Esophagus (tissue), 2 donors: ENCODE measurements around the gene GRIA4. TPM values are rescaled to one million over a fixed set of nuclear protein-coding genes. Genes with fewer than 3 reads are reported as not detected.

Experiments
- H3K27ac ChIP-seq, 2 donors: one replicate each; pipeline ENCODE4 v1.5.1; 2013; ENCODE audit warnings: low read depth in 2 of 2, mild to moderate bottlenecking in 2 of 2, inconsistent platforms in 1 of 2, low read length in 1 of 2, moderate library complexity in 1 of 2
- H3K27me3 ChIP-seq, 2 donors: one replicate each; pipeline ENCODE4 v1.6.1; 2013; ENCODE audit warnings: low read length in 2 of 2, control low read depth in 1 of 2, mild to moderate bottlenecking in 1 of 2; ENCODE audit not compliant: insufficient read depth in 2 of 2, control insufficient read depth in 1 of 2
- H3K36me3 ChIP-seq, 2 donors: one replicate each; pipeline ENCODE4 v1.6.1; 2013; ENCODE audit warnings: low read length in 1 of 2; ENCODE audit not compliant: control insufficient read depth in 2 of 2, insufficient read depth in 2 of 2
- H3K4me1 ChIP-seq, 2 donors: one replicate each; pipeline ENCODE4 v1.6.1; 2013; ENCODE audit warnings: low read length in 1 of 2; ENCODE audit not compliant: control insufficient read depth in 2 of 2, insufficient read depth in 2 of 2
- H3K4me3 ChIP-seq, 2 donors: one replicate each; pipeline ENCODE4 v1.5.1; 2013; ENCODE audit warnings: low read length in 2 of 2, mild to moderate bottlenecking in 2 of 2, low read depth in 1 of 2, moderate library complexity in 1 of 2
- H3K9me3 ChIP-seq, 2 donors: one replicate each; pipeline ENCODE4 v1.6.1; 2013; ENCODE audit warnings: mild to moderate bottlenecking in 2 of 2, low read depth in 1 of 2, low read length in 1 of 2, moderate library complexity in 1 of 2; ENCODE audit not compliant: control insufficient read depth in 2 of 2, insufficient read depth in 1 of 2
- WGBS, 2 donors: extraction: QIAGEN DNeasy Blood & Tissue Kit; methylation state at CpG; one replicate each; pipeline ENCODE4 v1.1.7; 2013; 5-methylcytosine and 5-hydroxymethylcytosine counted together
- polyA plus RNA-seq, 2 donors: library from polyadenylated mRNA; stranded (reverse); fragments of 200-250 nt; gene quantifications; one replicate each; pipeline ENCODE4 v1.2.3, GENCODE V29; 2013
- donor health status: healthy with polysubstance abuse.
- donor health status: Bipolar disorder and iron deficiency.

GRIA4 gene
- polyA plus RNA-seq, 2 donors = not detected

DNA sequence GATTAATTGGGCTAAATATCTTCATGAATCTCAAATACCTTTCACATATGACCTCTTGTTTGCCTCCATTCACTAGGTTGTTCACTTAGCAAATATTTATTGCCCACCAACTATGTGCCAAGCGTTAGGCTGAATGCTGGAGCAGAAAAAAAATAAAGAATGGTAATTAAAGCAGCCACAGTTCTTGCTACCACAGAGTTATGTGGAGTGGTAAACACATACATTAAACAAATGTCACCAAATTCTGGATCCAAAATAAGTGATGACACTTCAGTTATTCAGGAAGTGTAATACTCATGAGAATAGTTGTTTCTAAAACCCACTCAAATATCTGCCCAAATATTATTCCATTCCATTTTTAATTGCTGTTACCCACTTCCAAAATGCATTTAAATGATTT is 128.4 kb downstream of the GRIA4 start:
- Histone ChIP-seq H3K27me3 (no peaks in the 10 kb centered on the region), H3K27ac (no peak overlapping the region), H3K4me1 (no peaks in the 10 kb centered on the region), H3K9me3 (no peaks in the 10 kb centered on the region), H3K36me3 (no peaks in the 10 kb centered on the region), H3K4me3 (no peak overlapping the region)
- 78 to 82% methylated on average over 1 of the region's 1 CpG for WGBS, 2 donors

DNA sequence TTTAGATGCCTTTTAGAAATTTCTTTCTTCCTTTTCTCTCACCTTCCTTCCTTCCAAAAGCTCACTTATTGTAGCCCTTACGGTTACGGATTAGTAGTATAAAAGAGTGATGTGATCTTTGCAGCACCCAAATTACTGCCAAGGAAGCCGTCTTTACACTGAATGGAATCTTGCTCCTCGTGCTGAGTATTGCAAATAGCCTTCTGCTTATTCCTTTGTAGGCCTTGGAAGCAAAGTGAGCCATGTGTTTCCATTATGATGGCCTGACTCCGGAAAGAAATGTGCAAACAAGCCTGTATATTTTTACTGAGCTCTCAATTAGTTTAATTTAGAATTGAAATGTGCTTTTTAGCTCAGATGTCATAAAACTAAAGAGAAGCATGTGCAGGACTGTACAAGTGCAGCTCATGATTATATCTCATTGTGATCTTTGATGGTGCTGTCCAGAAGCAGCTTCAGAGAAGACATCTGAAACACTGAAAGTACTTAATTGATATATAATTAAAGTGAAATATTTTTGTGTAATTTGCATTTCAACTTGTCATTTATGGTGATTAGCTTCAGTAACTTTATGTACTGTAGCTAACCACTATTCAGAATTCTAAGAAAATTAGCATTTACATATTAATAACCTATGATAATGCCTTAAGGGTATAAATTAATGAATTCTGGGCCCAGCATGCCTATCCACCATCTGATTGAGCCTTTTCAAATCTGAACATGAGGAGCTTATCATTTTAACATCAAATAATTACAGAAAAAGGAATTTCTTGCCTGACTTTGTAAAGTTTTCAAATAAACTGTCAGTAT is 129.3 kb downstream of the GRIA4 start:
- no peak overlapping the region for H3K4me3 ChIP-seq
- no peaks in the 10 kb centered on the region for H3K27me3 ChIP-seq
- no peaks in the 10 kb centered on the region for H3K9me3 ChIP-seq
- H3K27ac ChIP-seq = no peak overlapping the region
- 56 to 58% methylated on average over 5 of the region's 5 CpGs for WGBS, 2 donors
- H3K4me1 ChIP-seq = no peaks in the 10 kb centered on the region
- no peaks in the 10 kb centered on the region for H3K36me3 ChIP-seq

DNA sequence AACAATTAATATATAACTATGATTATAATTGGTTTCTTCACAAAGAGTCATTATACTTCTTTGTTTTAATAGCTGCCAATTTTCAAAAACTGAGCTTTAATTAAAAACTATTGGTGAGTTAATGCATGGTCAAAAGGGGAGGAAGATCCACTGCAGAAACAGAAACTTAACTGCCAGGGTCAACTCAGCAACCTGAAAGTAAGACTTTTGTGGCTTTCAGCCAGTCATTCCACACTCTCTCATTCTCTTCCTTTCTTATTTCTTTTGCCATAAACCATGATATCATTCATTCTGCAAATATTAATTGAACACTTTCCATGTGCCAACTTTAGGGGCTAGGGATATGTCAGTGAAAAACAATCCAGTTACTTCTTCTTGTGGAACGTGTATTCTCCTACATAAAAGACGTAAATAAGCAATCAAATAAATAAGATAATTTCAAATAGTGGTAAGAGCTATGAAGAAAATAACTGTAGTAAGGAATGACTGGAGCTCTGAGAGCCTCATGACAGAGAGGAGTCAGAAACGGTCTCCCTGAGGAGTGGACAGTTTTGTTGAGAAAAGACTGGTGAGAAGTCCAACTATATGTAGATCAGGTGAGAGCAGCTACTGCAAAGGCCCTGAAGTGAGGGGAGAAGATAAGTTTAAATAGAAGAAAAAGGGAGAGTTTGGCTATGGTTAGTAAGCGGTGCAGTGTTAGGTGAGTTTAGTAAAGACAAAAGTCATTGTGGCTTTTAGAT is 130.5 kb downstream of the GRIA4 start:
- 85 to 86% methylated on average over 4 of the region's 4 CpGs for WGBS, 2 donors
- Histone ChIP-seq H3K9me3 (no peaks in the 10 kb centered on the region), H3K27me3 (no peaks in the 10 kb centered on the region), H3K36me3 (no peaks in the 10 kb centered on the region), H3K27ac (no peak overlapping the region), H3K4me3 (no peak overlapping the region), H3K4me1 (no peaks in the 10 kb centered on the region)

DNA sequence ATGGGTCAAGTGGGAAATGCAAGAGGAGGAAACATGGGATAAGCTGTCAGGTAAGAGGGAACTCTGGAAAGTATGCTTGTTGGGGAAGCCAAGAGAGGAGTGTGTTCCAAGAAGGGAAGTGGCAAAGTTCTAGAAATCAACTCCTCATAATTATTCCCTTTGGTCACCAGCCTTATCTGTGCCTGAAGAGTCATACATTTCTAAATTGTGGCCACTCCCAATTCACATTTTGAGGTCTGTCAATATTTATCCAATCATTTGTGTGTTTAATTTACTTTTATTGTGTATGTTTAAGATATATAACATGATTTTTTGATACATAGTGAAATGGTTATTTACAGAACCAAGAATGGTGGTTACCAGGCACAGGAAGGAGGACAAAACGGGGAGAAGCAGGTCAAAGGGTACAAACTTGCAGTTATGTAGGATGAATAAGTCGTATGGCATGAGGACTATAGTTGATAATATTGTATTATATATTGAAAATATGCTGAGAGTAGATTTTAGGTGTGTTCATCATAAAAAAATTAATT is 131.7 kb downstream of the GRIA4 start:
- H3K27ac ChIP-seq = no peak overlapping the region
- H3K27me3 ChIP-seq = no peaks in the 10 kb centered on the region
- no peaks in the 10 kb centered on the region for H3K9me3 ChIP-seq
- no peak overlapping the region for H3K4me3 ChIP-seq
- H3K36me3 ChIP-seq = no peaks in the 10 kb centered on the region
- no peaks in the 10 kb centered on the region for H3K4me1 ChIP-seq
- 58 to 74% methylated on average over 2 of the region's 2 CpGs for WGBS, 2 donors

DNA sequence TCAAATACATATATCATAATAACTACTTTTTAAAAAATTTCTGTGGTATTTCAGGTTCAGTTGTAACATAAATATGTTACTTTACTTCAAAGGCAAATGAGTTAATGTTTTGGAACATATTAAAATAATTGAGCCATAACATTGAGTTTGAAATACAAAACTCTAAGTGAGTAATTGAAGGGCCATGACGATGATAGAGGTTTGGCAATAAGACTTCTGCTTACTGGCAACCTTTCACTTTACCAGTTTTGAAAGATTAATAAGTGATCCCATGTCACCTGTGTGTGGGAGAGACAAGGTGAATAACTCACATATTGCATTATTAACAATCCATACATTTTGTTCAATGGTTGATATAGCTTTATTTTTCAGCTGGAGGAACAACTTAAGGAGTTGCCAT is 144.4 kb downstream of the GRIA4 start:
- H3K36me3 ChIP-seq = no peaks in the 10 kb centered on the region
- H3K27me3 ChIP-seq = no peaks in the 10 kb centered on the region
- no peaks in the 10 kb centered on the region for H3K4me1 ChIP-seq
- H3K4me3 ChIP-seq = no peak overlapping the region
- WGBS, 2 donors = 39 to 47% methylated on average over 1 of the region's 1 CpG
- H3K9me3 ChIP-seq = no peaks in the 10 kb centered on the region
- H3K27ac ChIP-seq = no peak overlapping the region

DNA sequence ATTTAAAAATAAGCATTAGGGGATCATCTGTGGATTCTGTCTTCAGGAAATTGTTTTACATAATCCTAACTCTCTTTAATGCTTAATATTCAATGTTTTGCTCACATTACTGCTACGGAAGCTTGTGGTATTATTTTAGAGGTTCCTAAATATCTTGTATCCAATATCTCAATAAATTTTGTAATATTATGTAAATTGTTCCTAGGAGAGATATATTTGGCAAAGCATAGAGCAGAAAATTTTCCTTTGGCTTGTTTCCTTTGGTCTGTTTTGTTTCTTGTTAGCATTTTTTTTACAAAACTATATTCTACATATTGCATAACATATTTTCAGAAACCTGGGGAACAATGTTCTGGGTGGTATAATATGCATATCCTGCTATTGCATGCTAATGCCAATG is 144.8 kb downstream of the GRIA4 start:
- Histone ChIP-seq H3K36me3 (no peaks in the 10 kb centered on the region), H3K27me3 (no peaks in the 10 kb centered on the region), H3K27ac (no peak overlapping the region), H3K4me3 (no peak overlapping the region), H3K9me3 (no peaks in the 10 kb centered on the region), H3K4me1 (no peaks in the 10 kb centered on the region)
- WGBS, 2 donors = 82 to 88% methylated on average over 1 of the region's 1 CpG

DNA sequence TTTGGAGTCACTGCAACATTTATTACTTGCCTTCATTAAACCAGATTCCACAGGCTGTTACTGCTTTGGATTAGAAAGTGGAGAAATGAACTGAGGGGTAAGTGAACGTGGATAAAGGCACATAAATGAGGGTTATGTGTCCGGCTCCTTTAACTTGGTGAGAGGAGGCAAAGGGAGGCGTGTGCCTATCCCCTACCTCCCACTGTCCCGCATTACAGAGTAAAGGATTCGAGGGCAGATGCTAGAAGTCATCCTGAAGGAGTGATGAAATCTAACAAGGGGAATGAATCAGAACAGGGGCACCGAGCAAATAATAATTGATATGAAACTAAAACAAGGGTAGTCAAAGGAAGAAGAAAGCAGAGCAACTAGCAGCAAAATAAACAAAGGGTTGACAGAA is 147.2 kb downstream of the GRIA4 start:
- no peak overlapping the region for H3K4me3 ChIP-seq
- H3K9me3 ChIP-seq = no peaks in the 10 kb centered on the region
- WGBS, 2 donors = 63 to 65% methylated on average over 6 of the region's 6 CpGs
- H3K36me3 ChIP-seq = no peaks in the 10 kb centered on the region
- H3K4me1 ChIP-seq = no peaks in the 10 kb centered on the region
- no peaks in the 10 kb centered on the region for H3K27me3 ChIP-seq
- no peak overlapping the region for H3K27ac ChIP-seq

DNA sequence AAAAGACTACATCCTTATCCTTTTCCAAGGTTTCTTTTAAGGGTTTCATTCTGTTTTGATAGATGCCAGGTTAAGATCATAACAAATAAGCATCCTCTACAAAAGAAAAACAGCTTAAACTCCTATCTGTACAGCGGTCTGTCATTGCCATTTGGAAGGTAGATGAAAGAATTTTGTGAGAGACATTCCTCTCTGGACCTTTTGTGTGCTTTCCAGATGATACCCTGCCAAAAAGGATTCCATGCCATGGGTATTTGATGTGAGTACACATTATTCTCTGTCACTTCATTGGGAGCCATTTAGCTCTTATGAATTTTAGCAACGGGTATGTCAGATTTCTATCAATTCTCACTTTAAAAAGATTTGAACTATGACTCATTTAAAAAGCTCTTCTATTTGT is 153.7 kb downstream of the GRIA4 start:
- no peaks in the 10 kb centered on the region for H3K36me3 ChIP-seq
- H3K27me3 ChIP-seq = no peaks in the 10 kb centered on the region
- H3K4me1 ChIP-seq = no peaks in the 10 kb centered on the region
- H3K4me3 ChIP-seq = no peak overlapping the region
- H3K9me3 ChIP-seq = no peaks in the 10 kb centered on the region
- no peak overlapping the region for H3K27ac ChIP-seq
- 62 to 77% methylated on average over 2 of the region's 2 CpGs for WGBS, 2 donors

DNA sequence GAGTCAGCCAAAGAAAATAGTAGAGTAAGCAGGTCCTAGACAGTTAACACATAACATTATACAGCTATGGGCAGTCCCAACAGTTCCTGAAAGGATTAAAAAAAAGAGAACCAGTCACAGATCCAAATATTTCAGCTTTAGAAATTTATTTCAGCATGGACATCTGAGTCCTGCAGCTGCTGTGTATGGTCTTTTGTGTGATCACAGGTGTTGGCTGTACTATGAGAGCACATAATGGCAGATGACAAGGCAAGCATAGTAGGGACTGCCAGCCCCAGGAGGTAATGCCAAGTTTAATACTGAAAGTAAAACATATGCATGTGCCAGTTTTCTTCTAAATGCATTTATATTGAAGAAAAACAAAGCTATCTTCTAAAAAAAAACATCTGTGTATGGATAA is 158.1 kb downstream of the GRIA4 start:
- H3K27me3 ChIP-seq = no peaks in the 10 kb centered on the region
- no peaks in the 10 kb centered on the region for H3K4me1 ChIP-seq
- no peak overlapping the region for H3K4me3 ChIP-seq
- H3K9me3 ChIP-seq = no peaks in the 10 kb centered on the region
- H3K27ac ChIP-seq = no peak overlapping the region
- H3K36me3 ChIP-seq = no peaks in the 10 kb centered on the region
